GM12873 (cell line): Measurements from ENCODE around the gene IQSEC1.

ENCODE experiments used
- CTCF ChIP-seq: IDR thresholded peaks from 2 replicates; pipeline ENCODE4 v1.5.1; 2012; ENCODE audit warnings: low read depth, mild to moderate bottlenecking, moderate library complexity, low read length, control low read depth; ENCODE audit not compliant: insufficient read depth; ENCODE audit errors: missing control alignments

Gene IQSEC1

DNA sequence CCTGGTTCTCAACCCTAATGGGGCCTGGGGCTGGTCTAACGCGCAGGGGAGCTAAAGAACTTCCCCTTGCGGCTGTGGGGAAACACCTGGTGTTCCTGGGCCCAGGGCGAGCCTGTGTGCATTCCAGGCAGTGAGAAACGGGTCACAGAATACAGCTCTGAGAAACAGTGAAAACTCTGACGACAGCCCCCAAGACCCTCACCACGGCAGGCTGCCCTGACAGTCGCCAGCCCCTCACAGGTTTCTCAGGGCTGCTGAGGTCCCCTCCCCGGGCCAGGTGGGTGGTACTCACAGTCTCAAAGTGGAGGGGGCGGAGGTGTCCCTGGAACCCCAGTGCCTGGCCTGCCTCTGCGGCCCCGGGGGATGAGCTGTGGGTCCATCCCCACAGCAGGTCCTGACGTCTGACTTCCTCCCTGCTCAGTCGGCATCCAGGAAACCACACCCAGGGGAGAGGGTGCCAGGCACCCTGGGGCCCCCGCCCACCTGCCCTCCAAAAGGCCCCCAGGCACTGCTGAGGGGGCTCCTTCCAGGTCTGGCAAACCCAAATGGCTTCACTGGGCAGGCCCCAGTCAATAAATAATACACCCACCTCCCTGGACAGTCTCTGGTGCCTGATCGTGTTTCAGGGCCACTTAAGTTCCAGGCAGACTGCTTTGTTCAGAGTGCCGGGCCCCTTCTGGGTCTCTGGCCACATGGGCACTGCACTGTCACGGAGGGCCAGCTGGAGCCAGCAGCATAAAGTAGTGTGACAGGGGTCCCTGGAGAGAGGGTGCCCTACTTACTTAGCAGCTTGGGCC, 57.7 kb downstream of the IQSEC1 start:
- no peak for TF ChIP-seq CTCF

- no peak for TF ChIP-seq CTCF
These were observed 58.4 kb downstream of the IQSEC1 start for GRCh38 chr3:13014755-13015285.

DNA sequence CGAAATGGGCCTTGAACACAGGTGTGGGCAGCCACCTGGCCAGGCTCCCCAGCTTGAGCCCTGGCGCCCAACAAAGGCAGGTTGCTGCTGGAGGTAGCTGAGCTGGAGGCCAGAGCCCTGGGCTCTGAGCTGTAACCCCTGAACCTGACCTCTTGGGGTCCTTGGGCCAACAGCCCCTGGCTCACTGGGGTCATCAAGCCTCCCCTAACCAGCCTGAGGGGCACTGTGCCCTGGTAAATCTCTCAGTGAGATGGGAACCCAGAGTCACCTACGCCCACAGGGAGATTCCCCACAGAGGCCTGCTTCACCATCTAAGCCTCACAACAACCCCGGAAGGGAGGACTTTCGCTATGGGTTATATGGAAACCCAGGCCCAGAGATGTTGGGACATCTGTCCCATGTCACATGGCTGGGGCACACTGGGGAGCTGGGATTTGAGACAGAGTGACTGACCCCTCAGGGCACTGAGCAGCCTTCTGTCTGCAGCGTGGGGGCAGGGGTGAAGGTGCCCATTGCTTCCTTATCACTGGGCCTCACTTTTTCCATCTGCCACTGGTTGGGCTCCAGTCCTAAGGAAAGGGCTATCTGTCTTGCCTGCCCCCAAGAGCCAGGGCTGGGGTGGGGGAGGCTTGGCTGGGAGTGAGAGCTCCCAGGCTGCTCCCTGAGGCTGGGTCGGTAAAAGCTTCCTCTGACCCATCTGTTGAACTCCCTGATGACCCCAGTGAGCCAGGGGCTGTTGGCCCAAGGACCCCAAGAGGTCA, 59.1 kb downstream of the IQSEC1 start:
- TF ChIP-seq CTCF = no peak

DNA sequence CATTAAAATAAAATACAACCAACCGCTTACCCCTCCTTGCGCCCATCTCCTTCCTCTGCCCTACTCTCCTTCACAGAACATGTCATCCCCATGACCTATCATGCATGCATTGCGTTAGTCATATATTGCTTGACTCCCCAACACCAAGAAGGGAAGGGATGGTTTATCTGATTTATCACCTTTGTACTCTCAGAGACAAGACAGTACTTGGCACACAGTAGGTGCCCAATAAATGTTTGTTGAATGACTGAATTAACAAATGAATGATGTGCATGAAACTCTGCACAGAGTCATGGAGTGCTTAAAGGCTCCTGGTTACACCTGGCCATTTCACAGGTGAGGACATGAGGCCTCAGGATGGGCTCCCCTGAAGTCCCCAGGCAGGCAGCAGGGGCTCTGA, 59.7 kb downstream of the IQSEC1 start:
- TF ChIP-seq CTCF = no peak

GRCh38 chr3:13013151-13013561, 60.1 kb downstream of the IQSEC1 start:
- peak; percentile 17 for TF ChIP-seq CTCF

DNA sequence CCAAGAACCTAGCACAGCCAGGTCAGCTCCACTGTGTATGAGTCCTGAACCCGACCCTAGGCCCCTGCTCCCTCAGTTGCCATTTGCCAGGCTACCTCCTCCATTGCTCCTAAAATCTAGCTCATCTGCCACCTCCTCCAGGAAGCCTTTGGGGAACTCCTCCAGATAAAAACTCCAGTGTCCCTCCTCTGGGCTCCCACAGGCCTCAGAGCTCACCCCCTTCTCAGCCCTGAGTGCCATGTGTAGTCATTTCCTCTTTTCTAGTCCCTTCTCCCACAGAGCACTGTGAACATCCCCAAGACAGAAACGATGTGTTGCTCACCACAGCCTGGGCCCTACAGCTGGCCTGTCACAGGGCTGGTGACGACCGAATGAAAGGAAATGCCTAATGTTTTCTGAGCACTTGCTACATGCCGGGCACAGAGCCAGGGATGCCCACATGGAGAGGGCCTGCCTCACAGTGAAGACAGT, 61.0 kb downstream of the IQSEC1 start:
- TF ChIP-seq CTCF = no peak

GRCh38 chr3:13011573-13012220, 61.5 kb downstream of the IQSEC1 start:
- TF ChIP-seq CTCF = no peak
